ENCODE results near the gene CADM2. TPM values are rescaled to one million over a fixed set of nuclear protein-coding genes. Genes with fewer than 3 reads are reported as not detected.

Gene CADM2
- total RNA-seq, 1 experiment from 2014 or later: not detected

DNA sequence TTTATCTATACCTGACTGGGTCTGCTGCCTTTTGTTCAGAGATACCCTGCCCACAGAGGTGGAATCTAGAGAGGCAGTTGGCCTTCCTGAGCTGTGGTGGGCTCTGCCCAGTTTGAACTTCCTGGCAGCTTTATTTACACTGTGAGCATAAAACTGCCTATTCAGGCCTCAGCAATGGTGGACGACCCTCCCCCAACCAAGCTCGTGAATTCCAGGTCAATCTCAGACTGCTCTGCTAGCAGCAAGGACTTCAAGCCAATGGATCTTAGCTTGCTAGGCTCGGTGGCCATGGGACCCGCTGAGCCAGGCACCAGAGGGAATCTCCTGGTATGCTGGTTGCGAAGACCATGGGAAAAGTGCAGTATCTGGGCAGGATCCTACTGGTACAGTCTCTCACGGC is 270.2 kb downstream of the CADM2 start:
- DNase-seq (ENCODE audit: low read depth, low spot score) (no peak), ATAC-seq (no peak)
- Histone ChIP-seq H3K4me1 (ENCODE audit: control insufficient read depth in 1 of 2, insufficient read depth in 2 of 2, low read length in 2 of 2) (no peaks in the 10 kb centered on the region), H3K9me2 (ENCODE audit: insufficient read depth) (no peaks in the 10 kb centered on the region), H4K20me1 (ENCODE audit: insufficient read depth) (no peaks in the 10 kb centered on the region), H3K9ac (ENCODE audit: low read length) (no peak overlapping the region), H3K4me3 (replicated peaks in 1 of 2; ENCODE audit: low read depth in 1 of 2, low read length in 2 of 2) (no peak overlapping the region), H3K79me2 (ENCODE audit: insufficient read depth, low read length) (no peaks in the 10 kb centered on the region), H3K4me2 (ENCODE audit: low read length) (no peak overlapping the region), H2AFZ (ENCODE audit: low read depth, low read length, poor library complexity, severe bottlenecking) (no peak overlapping the region), H3K9me3 (ENCODE audit: control insufficient read depth in 1 of 2, insufficient read depth in 1 of 2, low read depth in 1 of 2, low read length in 2 of 2) (peaks cover 3 to 8% of the 10 kb centered on the region in 2 experiments; a peak in 2 of 4 replicates), H3K36me3 (ENCODE audit: control insufficient read depth in 1 of 2, insufficient read depth in 2 of 2, low read length in 2 of 2) (no peaks in the 10 kb centered on the region), H3K27ac (ENCODE audit: low read depth, low read length) (no peak overlapping the region), H3K27me3 (ENCODE audit: insufficient read depth, low read length) (no peaks in the 10 kb centered on the region)
- BruUV-seq (replicated peaks): no TSS peak
- ChIA-PET CTCF (no interaction called here), POLR2A (no interaction called here), RAD21 (ENCODE audit: low non-redundant PET in 1 of 2, low total read pairs in 2 of 2, uncharacterized antibody in 2 of 2, unreplicated experiment in 2 of 2) (no interaction called here)
- intact Hi-C loops (cut with micrococcal nuclease): no loop called here
- TF ChIP-seq POLR2AphosphoS5 (IDR thresholded peaks at IDR 0.05; ENCODE audit: low read depth, low read length): no peak
- TF ChIP-seq JUND (IDR thresholded peaks at IDR 0.05): no peak
- no peak for TF ChIP-seq YY1 (IDR thresholded peaks at IDR 0.05; ENCODE audit: extremely low read depth, insufficient replicate concordance, low read depth, low read length)
- TF ChIP-seq SP1 (IDR thresholded peaks at IDR 0.05; ENCODE audit: low read depth): no peak
- no peak for TF ChIP-seq ZFX (IDR thresholded peaks at IDR 0.05)
- no peak for TF ChIP-seq SRF (IDR thresholded peaks at IDR 0.05; ENCODE audit: low read depth)
- TF ChIP-seq CBX3 (IDR thresholded peaks at IDR 0.05; ENCODE audit: low read depth): no peak
- TF ChIP-seq SIN3A (IDR thresholded peaks at IDR 0.05; ENCODE audit: low read depth): no peak

DNA sequence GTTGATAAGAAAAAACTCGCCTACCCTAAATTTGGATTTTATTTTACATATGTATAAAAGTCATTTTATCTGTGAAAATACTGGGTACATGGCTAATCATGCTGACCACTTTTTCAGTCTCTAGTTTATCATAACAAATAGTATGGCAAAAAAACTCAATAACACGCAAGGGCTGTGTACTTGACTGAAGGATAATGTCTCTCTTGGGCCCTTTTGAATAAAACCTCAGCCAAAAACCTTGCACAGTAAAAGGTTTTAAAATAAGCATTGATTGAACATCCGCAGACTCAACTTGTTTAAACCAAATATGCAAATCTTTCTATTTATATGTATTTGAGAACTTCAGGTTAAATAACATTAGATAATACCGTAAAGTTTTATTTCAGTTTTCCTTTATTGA is 285.3 kb downstream of the CADM2 start:
- intact Hi-C loops (cut with micrococcal nuclease): no loop called here
- no peaks in the 10 kb centered on the region for H3K36me3 ChIP-seq (ENCODE audit: control insufficient read depth in 1 of 2, insufficient read depth in 2 of 2, low read length in 2 of 2)
- no peaks in the 10 kb centered on the region for H3K4me1 ChIP-seq (ENCODE audit: control insufficient read depth in 1 of 2, insufficient read depth in 2 of 2, low read length in 2 of 2)
- ChIA-PET CTCF (no interaction called here), RAD21 (ENCODE audit: low non-redundant PET in 1 of 2, low total read pairs in 2 of 2, uncharacterized antibody in 2 of 2, unreplicated experiment in 2 of 2) (no interaction called here), POLR2A (no interaction called here)
- TF ChIP-seq, protein P1, sequence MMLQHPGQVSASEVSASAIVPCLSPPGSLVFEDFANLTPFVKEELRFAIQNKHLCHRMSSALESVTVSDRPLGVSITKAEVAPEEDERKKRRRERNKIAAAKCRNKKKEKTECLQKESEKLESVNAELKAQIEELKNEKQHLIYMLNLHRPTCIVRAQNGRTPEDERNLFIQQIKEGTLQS (IDR thresholded peaks at IDR 0.05): no peak
- TF ChIP-seq JUND (IDR thresholded peaks at IDR 0.05) (no peak), TCF7L2 (IDR thresholded peaks at IDR 0.05; ENCODE audit: borderline replicate concordance, extremely low read depth, insufficient read depth, insufficient read length) (no peak), ZBTB33 (IDR thresholded peaks at IDR 0.05; ENCODE audit: extremely low read depth, insufficient replicate concordance, low read length) (no peak), SRF (IDR thresholded peaks at IDR 0.05; ENCODE audit: low read depth) (no peak), RAD21 (IDR thresholded peaks at IDR 0.05; ENCODE audit: low read depth) (no peak), ZNF274 (IDR thresholded peaks at IDR 0.05; ENCODE audit: low read depth, low read length) (no peak), FOSL1 (IDR thresholded peaks at IDR 0.05; ENCODE audit: low read depth) (no peak)
- TF ChIP-seq, protein P2, sequence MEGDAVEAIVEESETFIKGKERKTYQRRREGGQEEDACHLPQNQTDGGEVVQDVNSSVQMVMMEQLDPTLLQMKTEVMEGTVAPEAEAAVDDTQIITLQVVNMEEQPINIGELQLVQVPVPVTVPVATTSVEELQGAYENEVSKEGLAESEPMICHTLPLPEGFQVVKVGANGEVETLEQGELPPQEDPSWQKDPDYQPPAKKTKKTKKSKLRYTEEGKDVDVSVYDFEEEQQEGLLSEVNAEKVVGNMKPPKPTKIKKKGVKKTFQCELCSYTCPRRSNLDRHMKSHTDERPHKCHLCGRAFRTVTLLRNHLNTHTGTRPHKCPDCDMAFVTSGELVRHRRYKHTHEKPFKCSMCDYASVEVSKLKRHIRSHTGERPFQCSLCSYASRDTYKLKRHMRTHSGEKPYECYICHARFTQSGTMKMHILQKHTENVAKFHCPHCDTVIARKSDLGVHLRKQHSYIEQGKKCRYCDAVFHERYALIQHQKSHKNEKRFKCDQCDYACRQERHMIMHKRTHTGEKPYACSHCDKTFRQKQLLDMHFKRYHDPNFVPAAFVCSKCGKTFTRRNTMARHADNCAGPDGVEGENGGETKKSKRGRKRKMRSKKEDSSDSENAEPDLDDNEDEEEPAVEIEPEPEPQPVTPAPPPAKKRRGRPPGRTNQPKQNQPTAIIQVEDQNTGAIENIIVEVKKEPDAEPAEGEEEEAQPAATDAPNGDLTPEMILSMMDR (IDR thresholded peaks at IDR 0.05 in 2 of 3, conservative IDR thresholded peaks at IDR 0.05 in 1 of 3; ENCODE audit: borderline replicate concordance in 1 of 3, insufficient read depth in 1 of 3, low read depth in 2 of 3, low read length in 2 of 3): no peak
- no peak overlapping the region for H3K9ac ChIP-seq (ENCODE audit: low read length)
- H2AFZ ChIP-seq (ENCODE audit: low read depth, low read length, poor library complexity, severe bottlenecking): no peak overlapping the region
- BruUV-seq (replicated peaks): no TSS peak
- no peak overlapping the region for H3K4me3 ChIP-seq (replicated peaks in 1 of 2; ENCODE audit: low read depth in 1 of 2, low read length in 2 of 2)
- ATAC-seq (no peak), DNase-seq (ENCODE audit: low read depth, low spot score) (no peak)
- no peaks in the 10 kb centered on the region; a peak in 1 of 4 replicates for H3K9me3 ChIP-seq (ENCODE audit: control insufficient read depth in 1 of 2, insufficient read depth in 1 of 2, low read depth in 1 of 2, low read length in 2 of 2)
- H3K27ac ChIP-seq (ENCODE audit: low read depth, low read length): no peak overlapping the region
- H3K27me3 ChIP-seq (ENCODE audit: insufficient read depth, low read length): no peaks in the 10 kb centered on the region
- H3K4me2 ChIP-seq (ENCODE audit: low read length): no peak overlapping the region
- no peaks in the 10 kb centered on the region for H3K9me2 ChIP-seq (ENCODE audit: insufficient read depth)
- no peaks in the 10 kb centered on the region for H4K20me1 ChIP-seq (ENCODE audit: insufficient read depth)
- H3K79me2 ChIP-seq (ENCODE audit: insufficient read depth, low read length): no peaks in the 10 kb centered on the region
